WTC11 (cell line): ENCODE measurements around the gene SEZ6. TPM values are rescaled to one million over a fixed set of nuclear protein-coding genes. Genes with fewer than 3 reads are reported as not detected.

Experiments
- ATAC-seq: fragments of 200-7000 bp; cut with Tn5 transposase; 2 replicates; pipeline ENCODE4 v1.10.0; 2021; ENCODE audit warnings: mild to moderate bottlenecking, moderate library complexity
- CTCF ChIA-PET: fragments of 300-600 bp; sonication (Branson Sonifier 250); formaldehyde crosslinking; loops from one replicate; lab custom pipeline; 2021; ENCODE audit warnings: antibody characterized with exemption; lab: Charles Lee
- POLR2A ChIA-PET: fragments of 350-600 bp; sonication (Branson Sonifier 250); formaldehyde crosslinking; loops from one replicate; lab custom pipeline; 2021; ENCODE audit warnings: antibody characterized with exemption; lab: Charles Lee
- DNase-seq: peaks from one replicate; pipeline ENCODE4 v3.0.0; 2021; ENCODE audit warnings: low spot score
- H3K27ac Mint-ChIP-seq: 2 replicates; pipeline ENCODE4 v1.8.0; 2021; ENCODE audit warnings: mixed read lengths
- H3K27me3 Mint-ChIP-seq: 2 replicates; pipeline ENCODE4 v1.8.0; 2021; ENCODE audit warnings: low read depth, mild to moderate bottlenecking, moderate library complexity, mixed read lengths
- H3K36me3 Mint-ChIP-seq: 2 replicates; pipeline ENCODE4 v1.8.0; 2021; ENCODE audit warnings: mixed read lengths
- H3K4me1 Mint-ChIP-seq: 2 replicates; pipeline ENCODE4 v1.8.0; 2022; ENCODE audit warnings: mixed read lengths
- H3K4me3 Mint-ChIP-seq: 2 replicates; pipeline ENCODE4 v1.8.0; 2021; ENCODE audit warnings: mild to moderate bottlenecking, moderate library complexity, mixed read lengths
- H3K9me3 Mint-ChIP-seq: 2 replicates; pipeline ENCODE4 v1.8.0; 2021; ENCODE audit warnings: mixed read lengths
- ATF1 ChIP-seq: sonication (generic); formaldehyde crosslinking; IDR thresholded peaks from 2 replicates; pipeline ENCODE4 v1.8.1; 2023; ENCODE audit warnings: mild to moderate bottlenecking, moderate library complexity, missing genetic modification reagents
- EMX1 ChIP-seq: fragments of 250-450 bp; sonication (Bioruptor Pico); IDR thresholded peaks from 2 replicates; pipeline ENCODE4 v1.8.0; 2021; ENCODE audit warnings: mild to moderate bottlenecking
- ESRRA ChIP-seq: sonication (generic); formaldehyde crosslinking; IDR thresholded peaks from 2 replicates; pipeline ENCODE4 v1.8.1; 2022; ENCODE audit warnings: mild to moderate bottlenecking, missing genetic modification reagents, borderline replicate concordance
- IRF2 ChIP-seq: sonication (generic); formaldehyde crosslinking; IDR thresholded peaks from 2 replicates; pipeline ENCODE4 v1.8.0; 2022; ENCODE audit warnings: low read depth, missing genetic modification reagents, borderline replicate concordance
- KAT7 ChIP-seq: sonication (generic); formaldehyde crosslinking; IDR thresholded peaks from 2 replicates; pipeline ENCODE4 v1.8.1; 2023; ENCODE audit warnings: missing genetic modification reagents, mild to moderate bottlenecking, borderline replicate concordance
- NR1H2 ChIP-seq: sonication (generic); formaldehyde crosslinking; IDR thresholded peaks from 2 replicates; pipeline ENCODE4 v1.9.0; 2021; ENCODE audit warnings: mild to moderate bottlenecking, moderate library complexity, missing genetic modification reagents
- NR2C2 ChIP-seq: sonication (generic); formaldehyde crosslinking; IDR thresholded peaks from 2 replicates; pipeline ENCODE4 v1.8.0; 2022; ENCODE audit warnings: mild to moderate bottlenecking, missing genetic modification reagents
- SP1 ChIP-seq: sonication (generic); formaldehyde crosslinking; conservative IDR thresholded peaks from 2 replicates; pipeline ENCODE4 v1.8.1; 2022; ENCODE audit warnings: missing genetic modification reagents
- ZNF138 ChIP-seq: sonication (generic); formaldehyde crosslinking; conservative IDR thresholded peaks from 2 replicates; pipeline ENCODE4 v1.8.1; 2022; ENCODE audit warnings: mild to moderate bottlenecking, moderate library complexity, missing genetic modification reagents
- ZNF317 ChIP-seq: sonication (generic); formaldehyde crosslinking; IDR thresholded peaks from 2 replicates; pipeline ENCODE4 v1.8.1; 2023; ENCODE audit warnings: low read depth, mild to moderate bottlenecking, moderate library complexity, missing genetic modification reagents, borderline replicate concordance
- total RNA-seq: library from RNA; stranded (reverse); gene quantifications from 3 replicates; pipeline ENCODE4 v1.2.3, GENCODE V29; 2021
- TF ChIP-seq, protein P1 (sequence below): sonication (generic); formaldehyde crosslinking; IDR thresholded peaks from 2 replicates; pipeline ENCODE4 v1.8.1; 2023; ENCODE audit warnings: mild to moderate bottlenecking, missing genetic modification reagents, moderate library complexity
- TF ChIP-seq, protein P2 (sequence below): sonication (generic); formaldehyde crosslinking; conservative IDR thresholded peaks from 2 replicates; pipeline ENCODE4 v1.8.1; 2023; ENCODE audit warnings: mild to moderate bottlenecking, low read depth, missing genetic modification reagents, moderate library complexity
- TF ChIP-seq, protein P3 (sequence below): fragments of 200-600 bp; IDR thresholded peaks from 2 replicates; pipeline ENCODE4 v1.8.0; 2022; ENCODE audit warnings: antibody characterized with exemption
- TF ChIP-seq, protein P4 (sequence below): sonication (generic); formaldehyde crosslinking; IDR thresholded peaks from 2 replicates; pipeline ENCODE4 v1.8.1; 2022; ENCODE audit warnings: mild to moderate bottlenecking, moderate library complexity, missing genetic modification reagents
- TF ChIP-seq, protein P5 (sequence below): sonication (generic); formaldehyde crosslinking; IDR thresholded peaks from 2 replicates; pipeline ENCODE4 v1.8.1; 2023; ENCODE audit warnings: mild to moderate bottlenecking, moderate library complexity, missing genetic modification reagents
- TF ChIP-seq, protein P6 (sequence below): sonication (generic); formaldehyde crosslinking; conservative IDR thresholded peaks from 2 replicates; pipeline ENCODE4 v1.8.1; 2022; ENCODE audit warnings: mild to moderate bottlenecking, missing genetic modification reagents
- TF ChIP-seq, protein P7 (sequence below): sonication (generic); formaldehyde crosslinking; IDR thresholded peaks from 2 replicates; pipeline ENCODE4 v1.8.1; 2023; ENCODE audit warnings: mild to moderate bottlenecking, missing genetic modification reagents, borderline replicate concordance

Gene SEZ6
- total RNA-seq, 1 experiment from 2014 or later = 3.0 TPM

DNA sequence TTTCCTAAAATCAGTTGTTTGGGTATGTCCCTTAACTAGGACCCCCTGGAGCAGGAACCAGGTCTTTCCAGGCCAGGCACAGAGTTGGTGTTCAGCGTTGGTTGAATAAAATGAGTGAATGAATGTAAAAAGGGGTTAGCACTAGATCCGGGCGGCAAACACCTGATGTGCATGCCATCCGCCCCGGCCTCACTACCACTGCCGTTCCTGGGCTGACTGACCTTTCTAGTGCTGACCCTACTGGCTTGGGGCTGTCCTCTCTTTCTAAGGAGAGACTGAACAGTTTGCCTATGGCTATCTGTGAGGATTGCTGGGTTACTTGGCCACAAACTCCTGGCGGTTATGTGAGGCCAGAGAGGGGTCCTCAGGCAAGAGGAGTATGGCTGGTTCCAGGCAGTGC lies 44.4 kb downstream of the SEZ6 start (continued):
- no peak for TF ChIP-seq NR2C2 (CRISPR knock-in tag)
- no peak for TF ChIP-seq SP1 (CRISPR knock-in tag)
- no peak for TF ChIP-seq NR1H2 (CRISPR knock-in tag)
- no peak for TF ChIP-seq ZNF317 (CRISPR knock-in tag)
- TF ChIP-seq ESRRA (CRISPR knock-in tag) = no peak

DNA sequence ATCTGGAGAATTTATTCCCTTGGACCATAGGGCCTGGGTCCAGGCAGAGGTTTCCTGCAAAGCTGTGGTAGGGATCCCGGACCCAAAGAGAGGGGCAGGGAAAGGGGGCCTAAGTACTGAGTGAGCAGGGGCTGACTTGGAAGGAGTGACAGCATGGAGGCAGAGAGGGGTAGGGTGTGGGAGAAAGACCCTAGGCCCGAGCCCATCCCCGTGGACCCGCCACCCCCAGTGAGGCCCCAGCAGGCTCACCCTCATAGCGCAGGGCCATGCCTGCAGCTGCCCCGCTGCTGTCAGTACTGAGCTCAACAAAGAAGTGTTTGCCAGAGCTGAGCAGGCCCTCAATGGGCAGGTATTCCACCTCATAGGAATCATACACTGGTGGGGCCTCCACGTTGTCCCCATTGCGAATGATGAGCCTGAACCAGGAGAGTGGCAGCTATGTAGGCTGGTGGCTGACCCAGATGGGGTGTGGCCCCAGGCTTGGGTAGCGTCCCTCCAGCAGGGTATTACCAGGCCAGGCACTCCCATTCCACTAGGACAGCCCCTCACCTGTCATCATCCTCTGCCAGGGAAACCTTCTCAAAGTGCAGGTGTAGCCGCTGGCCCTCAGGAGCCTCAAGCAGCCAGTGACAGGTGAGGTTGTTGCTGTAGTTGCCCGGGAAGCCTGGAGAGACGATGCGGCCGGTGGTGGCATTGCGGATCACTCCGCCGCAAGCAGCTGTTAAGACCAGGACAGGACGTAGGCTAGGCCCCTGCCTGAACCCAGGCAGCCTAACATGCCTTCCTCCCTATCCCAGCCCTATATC lies 45.4 kb downstream of the SEZ6 start:
- ChIA-PET CTCF (interaction anchor here (1.4 to 15.6 kb wide), 3 partner anchors 131 to 164 kb away, joined by 5 to 762 read pairs (median 7); no protein-coding TSS in a partner anchor), POLR2A (interaction anchor here (1.1 kb wide), 1 partner anchor 73 kb away, joined by 3 read pairs; no protein-coding TSS in a partner anchor)
- DNase-seq = no peak
- Mint-ChIP-seq H3K4me1 (peaks cover 13% of the 10 kb centered on the region), H3K4me3 (no peak overlapping the region), H3K27ac (no peak overlapping the region), H3K36me3 (no peaks in the 10 kb centered on the region), H3K27me3 (no peaks in the 10 kb centered on the region; the same call in 1 of the 2 replicates), H3K9me3 (no peaks in the 10 kb centered on the region)
- TF ChIP-seq, protein P1, sequence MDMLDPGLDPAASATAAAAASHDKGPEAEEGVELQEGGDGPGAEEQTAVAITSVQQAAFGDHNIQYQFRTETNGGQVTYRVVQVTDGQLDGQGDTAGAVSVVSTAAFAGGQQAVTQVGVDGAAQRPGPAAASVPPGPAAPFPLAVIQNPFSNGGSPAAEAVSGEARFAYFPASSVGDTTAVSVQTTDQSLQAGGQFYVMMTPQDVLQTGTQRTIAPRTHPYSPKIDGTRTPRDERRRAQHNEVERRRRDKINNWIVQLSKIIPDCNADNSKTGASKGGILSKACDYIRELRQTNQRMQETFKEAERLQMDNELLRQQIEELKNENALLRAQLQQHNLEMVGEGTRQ (CRISPR knock-in tag) = no peak
- TF ChIP-seq, protein P2, sequence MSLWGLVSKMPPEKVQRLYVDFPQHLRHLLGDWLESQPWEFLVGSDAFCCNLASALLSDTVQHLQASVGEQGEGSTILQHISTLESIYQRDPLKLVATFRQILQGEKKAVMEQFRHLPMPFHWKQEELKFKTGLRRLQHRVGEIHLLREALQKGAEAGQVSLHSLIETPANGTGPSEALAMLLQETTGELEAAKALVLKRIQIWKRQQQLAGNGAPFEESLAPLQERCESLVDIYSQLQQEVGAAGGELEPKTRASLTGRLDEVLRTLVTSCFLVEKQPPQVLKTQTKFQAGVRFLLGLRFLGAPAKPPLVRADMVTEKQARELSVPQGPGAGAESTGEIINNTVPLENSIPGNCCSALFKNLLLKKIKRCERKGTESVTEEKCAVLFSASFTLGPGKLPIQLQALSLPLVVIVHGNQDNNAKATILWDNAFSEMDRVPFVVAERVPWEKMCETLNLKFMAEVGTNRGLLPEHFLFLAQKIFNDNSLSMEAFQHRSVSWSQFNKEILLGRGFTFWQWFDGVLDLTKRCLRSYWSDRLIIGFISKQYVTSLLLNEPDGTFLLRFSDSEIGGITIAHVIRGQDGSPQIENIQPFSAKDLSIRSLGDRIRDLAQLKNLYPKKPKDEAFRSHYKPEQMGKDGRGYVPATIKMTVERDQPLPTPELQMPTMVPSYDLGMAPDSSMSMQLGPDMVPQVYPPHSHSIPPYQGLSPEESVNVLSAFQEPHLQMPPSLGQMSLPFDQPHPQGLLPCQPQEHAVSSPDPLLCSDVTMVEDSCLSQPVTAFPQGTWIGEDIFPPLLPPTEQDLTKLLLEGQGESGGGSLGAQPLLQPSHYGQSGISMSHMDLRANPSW = no peak
- TF ChIP-seq EMX1 (no peak), ATF1 (CRISPR knock-in tag) (no peak), ESRRA (CRISPR knock-in tag) (no peak), KAT7 (CRISPR knock-in tag) (no peak), IRF2 (CRISPR knock-in tag) (no peak), ZNF138 (CRISPR knock-in tag) (no peak)
- TF ChIP-seq, protein P3, sequence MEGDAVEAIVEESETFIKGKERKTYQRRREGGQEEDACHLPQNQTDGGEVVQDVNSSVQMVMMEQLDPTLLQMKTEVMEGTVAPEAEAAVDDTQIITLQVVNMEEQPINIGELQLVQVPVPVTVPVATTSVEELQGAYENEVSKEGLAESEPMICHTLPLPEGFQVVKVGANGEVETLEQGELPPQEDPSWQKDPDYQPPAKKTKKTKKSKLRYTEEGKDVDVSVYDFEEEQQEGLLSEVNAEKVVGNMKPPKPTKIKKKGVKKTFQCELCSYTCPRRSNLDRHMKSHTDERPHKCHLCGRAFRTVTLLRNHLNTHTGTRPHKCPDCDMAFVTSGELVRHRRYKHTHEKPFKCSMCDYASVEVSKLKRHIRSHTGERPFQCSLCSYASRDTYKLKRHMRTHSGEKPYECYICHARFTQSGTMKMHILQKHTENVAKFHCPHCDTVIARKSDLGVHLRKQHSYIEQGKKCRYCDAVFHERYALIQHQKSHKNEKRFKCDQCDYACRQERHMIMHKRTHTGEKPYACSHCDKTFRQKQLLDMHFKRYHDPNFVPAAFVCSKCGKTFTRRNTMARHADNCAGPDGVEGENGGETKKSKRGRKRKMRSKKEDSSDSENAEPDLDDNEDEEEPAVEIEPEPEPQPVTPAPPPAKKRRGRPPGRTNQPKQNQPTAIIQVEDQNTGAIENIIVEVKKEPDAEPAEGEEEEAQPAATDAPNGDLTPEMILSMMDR = no peak
- TF ChIP-seq, protein P4, sequence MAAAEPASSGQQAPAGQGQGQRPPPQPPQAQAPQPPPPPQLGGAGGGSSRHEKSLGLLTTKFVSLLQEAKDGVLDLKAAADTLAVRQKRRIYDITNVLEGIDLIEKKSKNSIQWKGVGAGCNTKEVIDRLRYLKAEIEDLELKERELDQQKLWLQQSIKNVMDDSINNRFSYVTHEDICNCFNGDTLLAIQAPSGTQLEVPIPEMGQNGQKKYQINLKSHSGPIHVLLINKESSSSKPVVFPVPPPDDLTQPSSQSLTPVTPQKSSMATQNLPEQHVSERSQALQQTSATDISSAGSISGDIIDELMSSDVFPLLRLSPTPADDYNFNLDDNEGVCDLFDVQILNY = no peak
- TF ChIP-seq, protein P5, sequence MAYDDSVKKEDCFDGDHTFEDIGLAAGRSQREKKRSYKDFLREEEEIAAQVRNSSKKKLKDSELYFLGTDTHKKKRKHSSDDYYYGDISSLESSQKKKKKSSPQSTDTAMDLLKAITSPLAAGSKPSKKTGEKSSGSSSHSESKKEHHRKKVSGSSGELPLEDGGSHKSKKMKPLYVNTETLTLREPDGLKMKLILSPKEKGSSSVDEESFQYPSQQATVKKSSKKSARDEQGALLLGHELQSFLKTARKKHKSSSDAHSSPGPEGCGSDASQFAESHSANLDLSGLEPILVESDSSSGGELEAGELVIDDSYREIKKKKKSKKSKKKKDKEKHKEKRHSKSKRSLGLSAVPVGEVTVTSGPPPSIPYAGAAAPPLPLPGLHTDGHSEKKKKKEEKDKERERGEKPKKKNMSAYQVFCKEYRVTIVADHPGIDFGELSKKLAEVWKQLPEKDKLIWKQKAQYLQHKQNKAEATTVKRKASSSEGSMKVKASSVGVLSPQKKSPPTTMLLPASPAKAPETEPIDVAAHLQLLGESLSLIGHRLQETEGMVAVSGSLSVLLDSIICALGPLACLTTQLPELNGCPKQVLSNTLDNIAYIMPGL (CRISPR knock-in tag) = no peak
- TF ChIP-seq, protein P6, sequence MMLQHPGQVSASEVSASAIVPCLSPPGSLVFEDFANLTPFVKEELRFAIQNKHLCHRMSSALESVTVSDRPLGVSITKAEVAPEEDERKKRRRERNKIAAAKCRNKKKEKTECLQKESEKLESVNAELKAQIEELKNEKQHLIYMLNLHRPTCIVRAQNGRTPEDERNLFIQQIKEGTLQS = no peak
- TF ChIP-seq, protein P7, sequence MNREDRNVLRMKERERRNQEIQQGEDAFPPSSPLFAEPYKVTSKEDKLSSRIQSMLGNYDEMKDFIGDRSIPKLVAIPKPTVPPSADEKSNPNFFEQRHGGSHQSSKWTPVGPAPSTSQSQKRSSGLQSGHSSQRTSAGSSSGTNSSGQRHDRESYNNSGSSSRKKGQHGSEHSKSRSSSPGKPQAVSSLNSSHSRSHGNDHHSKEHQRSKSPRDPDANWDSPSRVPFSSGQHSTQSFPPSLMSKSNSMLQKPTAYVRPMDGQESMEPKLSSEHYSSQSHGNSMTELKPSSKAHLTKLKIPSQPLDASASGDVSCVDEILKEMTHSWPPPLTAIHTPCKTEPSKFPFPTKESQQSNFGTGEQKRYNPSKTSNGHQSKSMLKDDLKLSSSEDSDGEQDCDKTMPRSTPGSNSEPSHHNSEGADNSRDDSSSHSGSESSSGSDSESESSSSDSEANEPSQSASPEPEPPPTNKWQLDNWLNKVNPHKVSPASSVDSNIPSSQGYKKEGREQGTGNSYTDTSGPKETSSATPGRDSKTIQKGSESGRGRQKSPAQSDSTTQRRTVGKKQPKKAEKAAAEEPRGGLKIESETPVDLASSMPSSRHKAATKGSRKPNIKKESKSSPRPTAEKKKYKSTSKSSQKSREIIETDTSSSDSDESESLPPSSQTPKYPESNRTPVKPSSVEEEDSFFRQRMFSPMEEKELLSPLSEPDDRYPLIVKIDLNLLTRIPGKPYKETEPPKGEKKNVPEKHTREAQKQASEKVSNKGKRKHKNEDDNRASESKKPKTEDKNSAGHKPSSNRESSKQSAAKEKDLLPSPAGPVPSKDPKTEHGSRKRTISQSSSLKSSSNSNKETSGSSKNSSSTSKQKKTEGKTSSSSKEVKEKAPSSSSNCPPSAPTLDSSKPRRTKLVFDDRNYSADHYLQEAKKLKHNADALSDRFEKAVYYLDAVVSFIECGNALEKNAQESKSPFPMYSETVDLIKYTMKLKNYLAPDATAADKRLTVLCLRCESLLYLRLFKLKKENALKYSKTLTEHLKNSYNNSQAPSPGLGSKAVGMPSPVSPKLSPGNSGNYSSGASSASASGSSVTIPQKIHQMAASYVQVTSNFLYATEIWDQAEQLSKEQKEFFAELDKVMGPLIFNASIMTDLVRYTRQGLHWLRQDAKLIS = no peak
- ATAC-seq = no peak
